Mesenchymal stem cell (in vitro differentiated cells and primary cell): ENCODE measurements around the gene OAS1.

Experiments
- DNase-seq: peaks from one replicate; pipeline ENCODE4 v3.0.0-alpha.2; 2013
- H2AFZ ChIP-seq: one replicate; pipeline ENCODE4 v1.6.1; 2013; ENCODE audit warnings: low read depth, mild to moderate bottlenecking, control low read depth, inconsistent platforms, low read length, moderate library complexity
- H2AK5ac ChIP-seq: 2 replicates; pipeline ENCODE4 v1.6.1; 2013; ENCODE audit warnings: low read length, moderate library complexity, mild to moderate bottlenecking, inconsistent platforms; ENCODE audit not compliant: severe bottlenecking
- H2BK120ac ChIP-seq: one replicate; pipeline ENCODE4 v1.6.1; 2013; ENCODE audit warnings: low read depth, mild to moderate bottlenecking, inconsistent platforms, low read length, moderate library complexity
- H2BK12ac ChIP-seq, 2 experiments: one replicate each; pipeline ENCODE4 v1.6.1; 2013; ENCODE audit warnings: inconsistent platforms in 2 of 2, low read length in 2 of 2, mild to moderate bottlenecking in 2 of 2, moderate library complexity in 2 of 2, control low read depth in 1 of 2
- H2BK15ac ChIP-seq: one replicate; pipeline ENCODE4 v1.6.1; 2013; ENCODE audit warnings: mild to moderate bottlenecking, low read depth, inconsistent platforms; ENCODE audit not compliant: poor library complexity, severe bottlenecking
- H2BK5ac ChIP-seq: 2 replicates; pipeline ENCODE4 v1.6.1; 2013; ENCODE audit warnings: low read depth, mild to moderate bottlenecking, low read length, control low read depth, inconsistent platforms; ENCODE audit not compliant: poor library complexity, severe bottlenecking
- H3K14ac ChIP-seq, 2 experiments: one replicate each; pipeline ENCODE4 v1.6.1; 2013; ENCODE audit warnings: inconsistent platforms in 2 of 2, low read length in 2 of 2, control low read depth in 1 of 2, mild to moderate bottlenecking in 1 of 2, moderate library complexity in 1 of 2
- H3K18ac ChIP-seq, 2 experiments: one replicate each; pipeline ENCODE4 v1.6.1; 2013; ENCODE audit warnings: inconsistent platforms in 2 of 2, low read length in 2 of 2, control low read depth in 1 of 2, low read depth in 1 of 2, mild to moderate bottlenecking in 1 of 2
- H3K23ac ChIP-seq, 2 experiments: one replicate each; pipeline ENCODE4 v1.6.1; 2013; ENCODE audit warnings: inconsistent platforms in 2 of 2, low read length in 2 of 2, mild to moderate bottlenecking in 2 of 2, moderate library complexity in 2 of 2, control low read depth in 1 of 2
- H3K27ac ChIP-seq: 2 replicates; pipeline ENCODE4 v1.5.1; 2013; ENCODE audit warnings: mild to moderate bottlenecking, moderate library complexity, low read length, control low read depth, inconsistent platforms; ENCODE audit not compliant: poor library complexity, severe bottlenecking
- H3K27me3 ChIP-seq, 2 experiments: 2 replicates each; pipeline versions ENCODE4 v1.6.1 to v1.7.0; 2013; ENCODE audit warnings: low read length in 2 of 2, mild to moderate bottlenecking in 2 of 2, moderate library complexity in 2 of 2, control low read depth in 1 of 2, inconsistent platforms in 1 of 2; ENCODE audit not compliant: control insufficient read depth in 1 of 2, insufficient read depth in 1 of 2
- H3K36me3 ChIP-seq, 2 experiments: 2 replicates each; pipeline versions ENCODE4 v1.6.1 to v1.7.0; 2013; ENCODE audit warnings: low read length in 2 of 2, control low read depth in 1 of 2, inconsistent platforms in 1 of 2, low read depth in 1 of 2, mild to moderate bottlenecking in 1 of 2; ENCODE audit not compliant: insufficient read depth in 2 of 2, control insufficient read depth in 1 of 2
- H3K4ac ChIP-seq, 2 experiments: one replicate each; pipeline ENCODE4 v1.6.1; 2013; ENCODE audit warnings: inconsistent platforms in 2 of 2, low read length in 2 of 2, mild to moderate bottlenecking in 2 of 2, moderate library complexity in 2 of 2, control low read depth in 1 of 2, low read depth in 1 of 2
- H3K4me1 ChIP-seq: 2 replicates; pipeline ENCODE4 v1.6.1; 2013; ENCODE audit warnings: low read depth, low read length, control low read depth; ENCODE audit not compliant: control insufficient read depth, insufficient read depth
- H3K4me2 ChIP-seq: 2 replicates; pipeline ENCODE4 v1.6.1; 2013; ENCODE audit warnings: low read length, mild to moderate bottlenecking, inconsistent platforms; ENCODE audit not compliant: poor library complexity, severe bottlenecking
- H3K4me3 ChIP-seq, 2 experiments: 2 replicates each; pipeline versions ENCODE4 v1.5.1 to v1.7.0; 2013; ENCODE audit warnings: low read length in 2 of 2, mild to moderate bottlenecking in 2 of 2, control low read depth in 1 of 2, low read depth in 1 of 2; ENCODE audit not compliant: insufficient read depth in 1 of 2
- H3K79me1 ChIP-seq: replicated peaks from 2 replicates; pipeline ENCODE4 v1.6.1; 2013; ENCODE audit warnings: mild to moderate bottlenecking, control low read depth, low read length, inconsistent platforms; ENCODE audit not compliant: poor library complexity, severe bottlenecking
- H3K9ac ChIP-seq: 2 replicates; pipeline ENCODE4 v1.7.0; 2013; ENCODE audit warnings: mild to moderate bottlenecking, low read length, moderate library complexity
- H3K9me3 ChIP-seq: 2 replicates; pipeline ENCODE4 v1.7.0; 2013; ENCODE audit warnings: mild to moderate bottlenecking, low read length; ENCODE audit not compliant: control insufficient read depth
- H4K8ac ChIP-seq: one replicate; pipeline ENCODE4 v1.6.1; 2013; ENCODE audit warnings: inconsistent platforms, mild to moderate bottlenecking, low read length, moderate library complexity
- H4K91ac ChIP-seq: one replicate; pipeline ENCODE4 v1.6.1; 2013; ENCODE audit warnings: mild to moderate bottlenecking, low read length, inconsistent platforms
- WGBS: methylation state at CpG from one replicate; pipeline ENCODE4 v1.1.7; 2013; ENCODE audit warnings: mixed read lengths; 5-methylcytosine and 5-hydroxymethylcytosine counted together

Gene OAS1

DNA sequence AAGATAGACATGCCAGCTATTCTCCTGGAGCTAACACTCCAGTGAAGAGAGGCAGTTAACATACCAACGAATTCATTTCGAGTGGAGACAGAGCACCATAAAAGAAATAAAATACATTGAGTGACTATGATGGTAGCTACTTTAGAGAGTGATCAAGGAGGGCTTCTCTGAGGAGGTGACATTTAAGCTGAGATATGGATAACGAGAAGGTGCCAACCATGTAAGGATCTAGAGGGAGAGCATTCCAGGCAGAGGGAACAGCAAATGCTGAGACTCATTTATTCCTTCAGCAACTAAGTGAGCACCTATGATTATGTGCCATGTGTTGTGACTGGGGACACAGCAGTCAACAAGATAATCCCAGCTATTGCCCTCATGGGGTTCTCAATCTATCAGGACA, 28.3 kb upstream of the OAS1 start:
- no peaks in the 10 kb centered on the region for H3K79me1 ChIP-seq
- no peaks in the 10 kb centered on the region for H3K4me1 ChIP-seq
- no peaks in the 10 kb centered on the region for H3K9me3 ChIP-seq
- no peak overlapping the region for H2BK12ac ChIP-seq
- peaks cover 68 to 89% of the 10 kb centered on the region in 2 experiments for H3K27me3 ChIP-seq
- H3K4ac ChIP-seq: no peak overlapping the region
- no peak overlapping the region for H2AFZ ChIP-seq
- H3K9ac ChIP-seq: no peak overlapping the region
- no peak overlapping the region for H3K18ac ChIP-seq
- H3K4me2 ChIP-seq: no peak overlapping the region
- no peak overlapping the region for H3K4me3 ChIP-seq
- no peak overlapping the region for H3K23ac ChIP-seq
- H2BK120ac ChIP-seq: no peak overlapping the region
- no peak overlapping the region for H2AK5ac ChIP-seq
- no peak overlapping the region for H2BK5ac ChIP-seq
- 84% methylated on average over 3 of the region's 3 CpGs for WGBS
- no peak overlapping the region for H3K27ac ChIP-seq
- no peak overlapping the region for H4K91ac ChIP-seq
- no peak for DNase-seq
- H2BK15ac ChIP-seq: no peak overlapping the region
- no peak overlapping the region for H3K14ac ChIP-seq
- no peak overlapping the region for H4K8ac ChIP-seq
- no peaks in the 10 kb centered on the region for H3K36me3 ChIP-seq

DNA sequence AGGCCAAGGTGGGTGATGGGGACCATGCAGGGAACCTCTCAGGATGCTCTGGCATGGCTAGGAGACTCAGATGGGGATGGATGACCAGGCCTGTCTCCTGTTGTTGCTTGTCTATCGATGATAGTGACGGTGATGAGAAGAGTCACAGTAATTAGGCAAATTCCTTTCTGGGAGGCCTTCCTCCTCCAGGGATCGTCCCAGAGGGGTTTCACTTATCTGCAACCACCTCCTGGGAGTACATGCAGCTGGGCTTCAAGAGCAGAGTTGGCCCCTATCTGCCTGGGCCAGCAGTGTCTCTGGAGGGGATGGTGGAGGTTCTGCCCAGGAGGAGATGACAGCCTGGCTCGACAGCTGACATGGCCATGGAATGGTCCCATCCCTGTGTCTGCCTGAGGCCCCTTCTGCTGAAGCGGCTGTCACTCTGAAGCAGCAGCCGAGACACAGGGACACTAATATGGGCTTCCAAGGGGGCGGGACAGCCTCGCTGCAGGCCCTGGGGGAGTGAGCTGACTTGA, 27.5 kb upstream of the OAS1 start:
- Histone ChIP-seq H2BK5ac (no peak overlapping the region), H2BK12ac (no peak overlapping the region), H3K4me3 (no peak overlapping the region), H3K4me1 (no peaks in the 10 kb centered on the region), H2BK15ac (no peak overlapping the region), H3K14ac (no peak overlapping the region), H2AFZ (no peak overlapping the region), H3K9me3 (no peaks in the 10 kb centered on the region), H3K9ac (no peak overlapping the region), H4K8ac (no peak overlapping the region), H3K4ac (no peak overlapping the region), H3K4me2 (no peak overlapping the region), H4K91ac (no peak overlapping the region), H3K18ac (no peak overlapping the region), H2AK5ac (no peak overlapping the region), H3K23ac (no peak overlapping the region), H3K79me1 (no peaks in the 10 kb centered on the region), H3K27ac (no peak overlapping the region), H3K36me3 (no peaks in the 10 kb centered on the region), H2BK120ac (no peak overlapping the region), H3K27me3 (peaks cover 61 to 81% of the 10 kb centered on the region in 2 experiments)
- DNase-seq: no peak
- 22% methylated on average over 8 of the region's 8 CpGs for WGBS

GRCh38 chr12:112881602-112882001, 25.2 kb upstream of the OAS1 start:
- no peak overlapping the region for H2BK120ac ChIP-seq
- no peaks in the 10 kb centered on the region for H3K9me3 ChIP-seq
- H3K4me2 ChIP-seq: no peak overlapping the region
- 50% methylated on average over 6 of the region's 6 CpGs for WGBS
- no peak overlapping the region for H3K14ac ChIP-seq
- no peak overlapping the region for H2AK5ac ChIP-seq
- H3K4me3 ChIP-seq: no peak overlapping the region
- H4K91ac ChIP-seq: no peak overlapping the region
- no peak overlapping the region for H2BK12ac ChIP-seq
- no peak overlapping the region for H4K8ac ChIP-seq
- no peak overlapping the region for H3K27ac ChIP-seq
- H2BK5ac ChIP-seq: no peak overlapping the region
- no peak overlapping the region for H3K4ac ChIP-seq
- no peak overlapping the region for H3K9ac ChIP-seq
- H3K79me1 ChIP-seq: no peaks in the 10 kb centered on the region
- H2BK15ac ChIP-seq: no peak overlapping the region
- no peak overlapping the region for H2AFZ ChIP-seq
- H3K36me3 ChIP-seq: no peaks in the 10 kb centered on the region
- no peak overlapping the region for H3K18ac ChIP-seq
- H3K23ac ChIP-seq: no peak overlapping the region
- DNase-seq: no peak
- no peaks in the 10 kb centered on the region for H3K4me1 ChIP-seq
- H3K27me3 ChIP-seq: peaks cover 46 to 72% of the 10 kb centered on the region in 2 experiments

- Histone ChIP-seq H3K23ac (no peak overlapping the region), H3K14ac (no peak overlapping the region), H2BK15ac (no peak overlapping the region), H4K91ac (no peak overlapping the region), H3K9me3 (no peaks in the 10 kb centered on the region), H3K18ac (no peak overlapping the region), H2BK12ac (no peak overlapping the region), H3K9ac (no peak overlapping the region), H3K27me3 (peaks cover 29 to 61% of the 10 kb centered on the region in 2 experiments), H2BK120ac (no peak overlapping the region), H3K4me3 (no peak overlapping the region), H2AFZ (no peak overlapping the region), H3K36me3 (no peaks in the 10 kb centered on the region), H3K4me2 (no peak overlapping the region), H2BK5ac (no peak overlapping the region), H2AK5ac (no peak overlapping the region), H3K27ac (no peak overlapping the region), H3K4me1 (no peaks in the 10 kb centered on the region), H3K4ac (no peak overlapping the region), H4K8ac (no peak overlapping the region), H3K79me1 (no peaks in the 10 kb centered on the region)
- 73% methylated on average over 1 of the region's 2 CpGs for WGBS
- DNase-seq: no peak
Observed at GRCh38 chr12:112885236-112885635, 21.5 kb upstream of the OAS1 start.
